HEK293 (cell line): ENCODE results near the gene PYDC1.

Experiments
- GLIS1 ChIP-seq: fragments of 450-650 bp; formaldehyde crosslinking; IDR thresholded peaks from 2 replicates; pipeline ENCODE4 v1.5.1; 2016; ENCODE audit warnings: missing biosample characterization, missing genetic modification characterization
- ZBTB21 ChIP-seq: fragments of 450-650 bp; formaldehyde crosslinking; IDR thresholded peaks from 2 replicates; pipeline ENCODE4 v1.5.1; 2017; ENCODE audit warnings: missing biosample characterization, missing genetic modification characterization
- ZBTB49 ChIP-seq: fragments of 450-650 bp; formaldehyde crosslinking; IDR thresholded peaks from 2 replicates; pipeline ENCODE4 v1.5.1; 2016; ENCODE audit warnings: missing biosample characterization, missing genetic modification characterization, low read depth
- ZNF600 ChIP-seq: fragments of 450-650 bp; formaldehyde crosslinking; IDR thresholded peaks from 2 replicates; pipeline ENCODE4 v1.5.1; 2016; ENCODE audit warnings: missing biosample characterization, missing genetic modification characterization
- ZNF670 ChIP-seq: fragments of 450-650 bp; formaldehyde crosslinking; IDR thresholded peaks from 2 replicates; pipeline ENCODE4 v1.5.1; 2016; ENCODE audit warnings: missing biosample characterization, missing genetic modification characterization, low read depth
- ZNF777 ChIP-seq: fragments of 450-650 bp; formaldehyde crosslinking; IDR thresholded peaks from 2 replicates; pipeline ENCODE4 v1.5.1; 2017; ENCODE audit warnings: missing biosample characterization, missing genetic modification characterization, borderline replicate concordance
- TF ChIP-seq, protein P1 (sequence below): fragments of 450-650 bp; formaldehyde crosslinking; IDR thresholded peaks from 2 replicates; pipeline ENCODE4 v1.5.1; 2016; ENCODE audit warnings: missing biosample characterization, missing genetic modification characterization
- TF ChIP-seq, protein P2 (sequence below): fragments of 450-650 bp; formaldehyde crosslinking; IDR thresholded peaks from 2 replicates; pipeline ENCODE4 v1.5.1; 2016; ENCODE audit warnings: missing biosample characterization, missing genetic modification characterization
- TF ChIP-seq, protein P3 (sequence below): fragments of 450-650 bp; formaldehyde crosslinking; IDR thresholded peaks from 2 replicates; pipeline ENCODE4 v1.5.1; 2016; ENCODE audit warnings: missing biosample characterization, missing genetic modification characterization
- TF ChIP-seq, protein P4 (sequence below): fragments of 450-650 bp; formaldehyde crosslinking; IDR thresholded peaks from 2 replicates; pipeline ENCODE4 v1.5.1; 2016; ENCODE audit warnings: missing biosample characterization, missing genetic modification characterization

DNA sequence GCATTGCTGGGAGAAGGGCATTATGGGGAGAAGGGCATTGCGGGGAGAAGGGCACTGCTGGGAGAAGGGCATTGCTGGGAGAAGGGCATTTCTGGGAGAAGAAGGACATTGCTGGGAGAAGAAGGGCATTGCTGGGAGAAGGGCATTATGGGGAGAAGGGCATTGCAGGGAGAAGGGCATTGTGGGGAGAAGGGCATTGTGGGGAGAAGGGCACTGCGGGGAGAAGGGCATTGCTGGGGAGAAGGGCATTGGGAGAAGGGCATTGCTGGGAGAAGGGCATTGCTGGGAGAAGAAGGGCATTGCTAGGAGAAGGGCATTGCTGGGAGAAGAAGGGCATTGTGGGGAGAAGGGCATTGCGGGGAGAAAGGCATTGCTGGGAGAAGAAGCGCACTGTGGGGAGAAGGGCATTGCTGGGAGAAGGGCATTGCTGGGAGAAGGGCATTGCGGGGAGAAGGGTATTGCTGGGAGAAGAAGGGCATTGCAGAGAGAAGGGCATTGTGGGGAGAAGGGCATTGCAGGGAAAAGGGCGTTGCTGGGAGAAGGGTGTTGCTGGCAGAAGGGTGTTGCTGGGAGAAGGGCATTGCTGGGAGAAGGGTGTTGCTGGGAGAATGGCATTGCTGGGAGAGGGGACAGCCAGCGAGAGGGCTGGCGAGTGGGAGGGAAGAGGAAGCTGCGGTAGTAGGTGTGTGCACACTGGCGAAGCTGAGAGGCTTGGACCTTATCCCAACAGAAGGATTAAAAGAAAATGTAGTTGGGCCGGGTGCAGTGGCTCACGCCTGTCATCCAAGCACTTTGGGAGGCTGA lies 4.6 kb upstream of the PYDC1 start:
- TF ChIP-seq, protein P1, sequence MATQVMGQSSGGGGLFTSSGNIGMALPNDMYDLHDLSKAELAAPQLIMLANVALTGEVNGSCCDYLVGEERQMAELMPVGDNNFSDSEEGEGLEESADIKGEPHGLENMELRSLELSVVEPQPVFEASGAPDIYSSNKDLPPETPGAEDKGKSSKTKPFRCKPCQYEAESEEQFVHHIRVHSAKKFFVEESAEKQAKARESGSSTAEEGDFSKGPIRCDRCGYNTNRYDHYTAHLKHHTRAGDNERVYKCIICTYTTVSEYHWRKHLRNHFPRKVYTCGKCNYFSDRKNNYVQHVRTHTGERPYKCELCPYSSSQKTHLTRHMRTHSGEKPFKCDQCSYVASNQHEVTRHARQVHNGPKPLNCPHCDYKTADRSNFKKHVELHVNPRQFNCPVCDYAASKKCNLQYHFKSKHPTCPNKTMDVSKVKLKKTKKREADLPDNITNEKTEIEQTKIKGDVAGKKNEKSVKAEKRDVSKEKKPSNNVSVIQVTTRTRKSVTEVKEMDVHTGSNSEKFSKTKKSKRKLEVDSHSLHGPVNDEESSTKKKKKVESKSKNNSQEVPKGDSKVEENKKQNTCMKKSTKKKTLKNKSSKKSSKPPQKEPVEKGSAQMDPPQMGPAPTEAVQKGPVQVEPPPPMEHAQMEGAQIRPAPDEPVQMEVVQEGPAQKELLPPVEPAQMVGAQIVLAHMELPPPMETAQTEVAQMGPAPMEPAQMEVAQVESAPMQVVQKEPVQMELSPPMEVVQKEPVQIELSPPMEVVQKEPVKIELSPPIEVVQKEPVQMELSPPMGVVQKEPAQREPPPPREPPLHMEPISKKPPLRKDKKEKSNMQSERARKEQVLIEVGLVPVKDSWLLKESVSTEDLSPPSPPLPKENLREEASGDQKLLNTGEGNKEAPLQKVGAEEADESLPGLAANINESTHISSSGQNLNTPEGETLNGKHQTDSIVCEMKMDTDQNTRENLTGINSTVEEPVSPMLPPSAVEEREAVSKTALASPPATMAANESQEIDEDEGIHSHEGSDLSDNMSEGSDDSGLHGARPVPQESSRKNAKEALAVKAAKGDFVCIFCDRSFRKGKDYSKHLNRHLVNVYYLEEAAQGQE (tag by site-specific recombination): no peak
- TF ChIP-seq ZBTB21 (tag by site-specific recombination) (no peak), ZNF600 (tag by site-specific recombination) (no peak), ZBTB49 (tag by site-specific recombination) (no peak), ZNF670 (tag by site-specific recombination) (no peak), ZNF777 (no peak), GLIS1 (tag by site-specific recombination) (no peak)
- TF ChIP-seq, protein P2, sequence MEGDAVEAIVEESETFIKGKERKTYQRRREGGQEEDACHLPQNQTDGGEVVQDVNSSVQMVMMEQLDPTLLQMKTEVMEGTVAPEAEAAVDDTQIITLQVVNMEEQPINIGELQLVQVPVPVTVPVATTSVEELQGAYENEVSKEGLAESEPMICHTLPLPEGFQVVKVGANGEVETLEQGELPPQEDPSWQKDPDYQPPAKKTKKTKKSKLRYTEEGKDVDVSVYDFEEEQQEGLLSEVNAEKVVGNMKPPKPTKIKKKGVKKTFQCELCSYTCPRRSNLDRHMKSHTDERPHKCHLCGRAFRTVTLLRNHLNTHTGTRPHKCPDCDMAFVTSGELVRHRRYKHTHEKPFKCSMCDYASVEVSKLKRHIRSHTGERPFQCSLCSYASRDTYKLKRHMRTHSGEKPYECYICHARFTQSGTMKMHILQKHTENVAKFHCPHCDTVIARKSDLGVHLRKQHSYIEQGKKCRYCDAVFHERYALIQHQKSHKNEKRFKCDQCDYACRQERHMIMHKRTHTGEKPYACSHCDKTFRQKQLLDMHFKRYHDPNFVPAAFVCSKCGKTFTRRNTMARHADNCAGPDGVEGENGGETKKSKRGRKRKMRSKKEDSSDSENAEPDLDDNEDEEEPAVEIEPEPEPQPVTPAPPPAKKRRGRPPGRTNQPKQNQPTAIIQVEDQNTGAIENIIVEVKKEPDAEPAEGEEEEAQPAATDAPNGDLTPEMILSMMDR (tag by site-specific recombination): no peak
- TF ChIP-seq, protein P3, sequence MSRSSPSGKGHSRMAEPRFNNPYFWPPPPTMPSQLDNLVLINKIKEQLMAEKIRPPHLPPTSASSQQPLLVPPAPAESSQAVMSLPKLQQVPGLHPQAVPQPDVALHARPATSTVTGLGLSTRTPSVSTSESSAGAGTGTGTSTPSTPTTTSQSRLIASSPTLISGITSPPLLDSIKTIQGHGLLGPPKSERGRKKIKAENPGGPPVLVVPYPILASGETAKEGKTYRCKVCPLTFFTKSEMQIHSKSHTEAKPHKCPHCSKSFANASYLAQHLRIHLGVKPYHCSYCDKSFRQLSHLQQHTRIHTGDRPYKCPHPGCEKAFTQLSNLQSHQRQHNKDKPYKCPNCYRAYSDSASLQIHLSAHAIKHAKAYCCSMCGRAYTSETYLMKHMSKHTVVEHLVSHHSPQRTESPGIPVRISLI: no peak
- TF ChIP-seq, protein P4, sequence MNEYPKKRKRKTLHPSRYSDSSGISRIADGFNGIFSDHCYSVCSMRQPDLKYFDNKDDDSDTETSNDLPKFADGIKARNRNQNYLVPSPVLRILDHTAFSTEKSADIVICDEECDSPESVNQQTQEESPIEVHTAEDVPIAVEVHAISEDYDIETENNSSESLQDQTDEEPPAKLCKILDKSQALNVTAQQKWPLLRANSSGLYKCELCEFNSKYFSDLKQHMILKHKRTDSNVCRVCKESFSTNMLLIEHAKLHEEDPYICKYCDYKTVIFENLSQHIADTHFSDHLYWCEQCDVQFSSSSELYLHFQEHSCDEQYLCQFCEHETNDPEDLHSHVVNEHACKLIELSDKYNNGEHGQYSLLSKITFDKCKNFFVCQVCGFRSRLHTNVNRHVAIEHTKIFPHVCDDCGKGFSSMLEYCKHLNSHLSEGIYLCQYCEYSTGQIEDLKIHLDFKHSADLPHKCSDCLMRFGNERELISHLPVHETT (tag by site-specific recombination): no peak
